CD4-positive, alpha-beta T cell (primary cell): Measurements from ENCODE around the gene BCL2L2. TPM values are rescaled to one million over a fixed set of nuclear protein-coding genes. Genes with fewer than 3 reads are reported as not detected.

ENCODE experiments used
- ATAC-seq: fragments of 200-7000 bp; cut with Tn5 transposase; one replicate; pipeline ENCODE4 v1.10.0; 2022; ENCODE audit warnings: mild to moderate bottlenecking; ENCODE audit not compliant: poor library complexity
- CTCF ChIA-PET: fragments of 350-600 bp; sonication (Branson Sonifier 250); formaldehyde crosslinking; loops from one replicate; lab custom pipeline; 2021; ENCODE audit warnings: antibody characterized with exemption, inconsistent platforms; lab: Charles Lee
- POLR2A ChIA-PET: fragments of 350-600 bp; sonication (Branson Sonifier 250); formaldehyde crosslinking; loops from one replicate; lab custom pipeline; 2021; ENCODE audit warnings: antibody characterized with exemption, inconsistent platforms; lab: Charles Lee
- DNase-seq, 14 experiments: peaks; one replicate each; pipeline ENCODE4 v3.0.0-alpha.2; 2013 to 2020; ENCODE audit warnings: mixed read lengths in 2 of 14
- H3K27ac ChIP-seq, 2 donors: one replicate each; pipeline versions ENCODE4 v1.5.1 to v1.7.0; 2013; ENCODE audit warnings: low read length in 2 of 2, low read depth in 1 of 2, mild to moderate bottlenecking in 1 of 2
- H3K27me3 ChIP-seq, 2 experiments: 1 replicate in 1 of 2; 2 replicates in 1 of 2; pipeline versions ENCODE4 v1.6.1 to v1.7.0; 2013; ENCODE audit warnings: low read length in 2 of 2, control low read depth in 1 of 2, mild to moderate bottlenecking in 1 of 2, moderate library complexity in 1 of 2; ENCODE audit not compliant: insufficient read depth in 2 of 2, control insufficient read depth in 1 of 2
- H3K36me3 ChIP-seq: one replicate; pipeline ENCODE4 v1.6.1; 2013; ENCODE audit warnings: low read length, control low read depth; ENCODE audit not compliant: insufficient read depth
- H3K4me1 ChIP-seq: one replicate; pipeline ENCODE4 v1.6.1; 2013; ENCODE audit warnings: low read length, control low read depth; ENCODE audit not compliant: insufficient read depth
- H3K4me3 ChIP-seq: one replicate; pipeline ENCODE4 v1.5.1; 2013; ENCODE audit warnings: mild to moderate bottlenecking, low read length, moderate library complexity
- H3K9me3 ChIP-seq, 2 experiments: 1 replicate in 1 of 2; 2 replicates in 1 of 2; pipeline versions ENCODE4 v1.6.1 to v1.7.0; 2013; ENCODE audit warnings: low read length in 2 of 2, mild to moderate bottlenecking in 2 of 2, control low read depth in 1 of 2, moderate library complexity in 1 of 2; ENCODE audit not compliant: control insufficient read depth in 1 of 2, insufficient read depth in 1 of 2
- H3K27ac Mint-ChIP-seq: one replicate; pipeline ENCODE4 v1.8.0; 2020; ENCODE audit warnings: mixed read lengths
- H3K27me3 Mint-ChIP-seq: one replicate; pipeline ENCODE4 v1.8.0; 2021; ENCODE audit warnings: mixed read lengths
- H3K36me3 Mint-ChIP-seq: one replicate; pipeline ENCODE4 v1.8.0; 2021; ENCODE audit warnings: low read depth, mixed read lengths
- H3K4me1 Mint-ChIP-seq: one replicate; pipeline ENCODE4 v1.8.0; 2021; ENCODE audit warnings: low read depth, mixed read lengths
- H3K4me3 Mint-ChIP-seq: one replicate; pipeline ENCODE4 v1.8.0; 2020; ENCODE audit warnings: mild to moderate bottlenecking, mixed read lengths
- H3K9me3 Mint-ChIP-seq: one replicate; pipeline ENCODE4 v1.8.0; 2020; ENCODE audit warnings: mixed read lengths
- CTCF ChIP-seq: fragments of 200-600 bp; IDR thresholded peaks from one replicate; pipeline ENCODE4 v1.8.0; 2022; ENCODE audit warnings: antibody characterized with exemption, mild to moderate bottlenecking
- intact Hi-C, 2 experiments: fragments of 100-400 bp; cut with DNase I in 1 of 2; cut with micrococcal nuclease in 1 of 2; formaldehyde crosslinking; loops; one replicate each; pipeline versions ENCODE4 v1.15.1 to v1.9.0; 2023 to 2025; cut with DNase I, micrococcal nuclease
- total RNA-seq, 174 experiments: library from RNA in 2 of 174; stranded (reverse) in 2 of 174; gene quantifications; one replicate each; pipeline ENCODE4 v1.2.3 and lab custom pipeline; 2021 to 2026

Gene BCL2L2
- total RNA-seq, 2 experiments from 2014 or later = 2.3 to 3.7 TPM

- ChIA-PET POLR2A (no interaction called here), CTCF (no interaction called here)
- Histone ChIP-seq H3K36me3 (no peaks in the 10 kb centered on the region), H3K4me3 (no peak overlapping the region), H3K27me3 (peaks cover 0 to 7% of the 10 kb centered on the region in 2 experiments), H3K9me3 (peaks cover 0 to 3% of the 10 kb centered on the region in 2 experiments), H3K4me1 (peaks cover 11% of the 10 kb centered on the region), H3K27ac (no peak overlapping the region)
- TF ChIP-seq CTCF = no peak
- ATAC-seq (no peak), DNase-seq (no peak)
- intact Hi-C loops = no loop called here
- Mint-ChIP-seq H3K9me3 (no peaks in the 10 kb centered on the region), H3K4me1 (no peaks in the 10 kb centered on the region), H3K27ac (no peak overlapping the region), H3K36me3 (peaks cover 7% of the 10 kb centered on the region), H3K27me3 (peaks cover 17% of the 10 kb centered on the region), H3K4me3 (no peak overlapping the region)
Measured at GRCh38 chr14:23347406-23348296, 41.0 kb downstream of the BCL2L2 start.

GRCh38 chr14:23348297-23348655, 41.6 kb downstream of the BCL2L2 start:
- no peak overlapping the region for H3K27ac Mint-ChIP-seq
- H3K36me3 Mint-ChIP-seq = peaks cover 7% of the 10 kb centered on the region
- Histone ChIP-seq H3K36me3 (no peaks in the 10 kb centered on the region), H3K9me3 (peaks cover 0 to 3% of the 10 kb centered on the region in 2 experiments), H3K4me3 (no peak overlapping the region), H3K4me1 (peaks cover 15% of the 10 kb centered on the region), H3K27ac (no peak overlapping the region), H3K27me3 (peaks cover 1 to 9% of the 10 kb centered on the region in 2 experiments)
- H3K9me3 Mint-ChIP-seq = no peaks in the 10 kb centered on the region
- peaks cover 5% of the 10 kb centered on the region for H3K4me1 Mint-ChIP-seq
- DNase-seq (no peak), ATAC-seq (no peak)
- intact Hi-C loops = no loop called here
- ChIA-PET POLR2A (no interaction called here), CTCF (no interaction called here)
- H3K4me3 Mint-ChIP-seq = no peak overlapping the region
- no peak for TF ChIP-seq CTCF
- peaks cover 19% of the 10 kb centered on the region for H3K27me3 Mint-ChIP-seq

GRCh38 chr14:23349156-23349845, 42.7 kb downstream of the BCL2L2 start:
- Histone ChIP-seq H3K4me1 (peaks cover 15% of the 10 kb centered on the region), H3K27me3 (peaks cover 4 to 14% of the 10 kb centered on the region in 2 experiments), H3K4me3 (no peak overlapping the region), H3K27ac (no peak overlapping the region), H3K9me3 (peaks cover 0 to 3% of the 10 kb centered on the region in 2 experiments), H3K36me3 (no peaks in the 10 kb centered on the region)
- ATAC-seq = no peak
- Mint-ChIP-seq H3K27me3 (peaks cover 29% of the 10 kb centered on the region), H3K4me1 (peaks cover 5% of the 10 kb centered on the region), H3K4me3 (peak overlapping the region; percentile 40), H3K27ac (no peak overlapping the region), H3K36me3 (peaks cover 7% of the 10 kb centered on the region), H3K9me3 (no peaks in the 10 kb centered on the region)
- DNase-seq = no peak
- intact Hi-C loops = no loop called here
- POLR2A ChIA-PET = no interaction called here
- TF ChIP-seq CTCF = no peak
- CTCF ChIA-PET = no interaction called here
